Measurements from ENCODE around the gene ANGEL2. TPM values are rescaled to one million over a fixed set of nuclear protein-coding genes. Genes with fewer than 3 reads are reported as not detected.
"Not testable (repeated sequence)": the region's sequence is repeated elsewhere in the genome, so short reads cannot be mapped to it uniquely, and the experiment has no call there.

The ANGEL2 gene
- total RNA-seq, 2 experiments from 2014 or later: 39.5 to 42.9 TPM

DNA sequence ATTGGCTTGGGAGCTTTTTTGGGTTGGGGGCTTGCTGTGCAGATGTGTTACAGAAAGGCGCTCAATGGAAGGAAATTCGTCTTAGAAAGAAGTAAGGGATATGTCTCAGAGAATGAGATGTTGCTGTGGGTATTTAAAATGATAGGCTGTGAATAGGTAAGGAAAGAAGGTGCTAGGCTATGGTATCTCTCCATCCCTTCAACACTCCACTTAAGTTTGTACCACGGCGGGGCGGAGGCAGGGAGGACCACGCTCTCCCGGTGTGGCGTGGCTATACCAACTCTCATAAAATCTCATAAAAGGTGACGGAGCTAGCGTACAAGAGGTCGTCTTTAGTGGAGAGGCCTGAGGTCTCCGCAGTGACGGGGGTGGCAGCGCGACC is 35.1 kb upstream of the ANGEL2 start:
- peaks cover 13% of the 10 kb centered on the region for H3K27me3 Mint-ChIP-seq (ENCODE audit: low read depth)
- intact Hi-C loops (cut with micrococcal nuclease): loop anchor here (1.0 kb wide), 4 partner anchors 20 to 259 kb away; partner anchors contain the start of genes ANGEL2, FLVCR1, NSL1 and TATDN3
- CTCF ChIA-PET: interaction anchor here (0.6 to 1.1 kb wide), 2 partner anchors 20 to 1015 kb away, joined by 3 read pairs; partner anchors contain the start of genes DTL and INTS7
- peaks cover 30% of the 10 kb centered on the region for H3K4me1 Mint-ChIP-seq (ENCODE audit: low read depth)
- peaks cover 6% of the 10 kb centered on the region for H3K36me3 Mint-ChIP-seq (ENCODE audit: low read depth)
- peaks cover 4% of the 10 kb centered on the region for H3K9me3 Mint-ChIP-seq
- peak overlapping the region; percentile 97 for H3K4me3 Mint-ChIP-seq
- no peak for DNase-seq
- peak overlapping the region; percentile 81 for H3K27ac Mint-ChIP-seq

- Mint-ChIP-seq H3K4me3 (no peak overlapping the region), H3K27ac (no peak overlapping the region), H3K9me3 (peaks cover 4% of the 10 kb centered on the region), H3K36me3 (ENCODE audit: low read depth) (peaks cover 6% of the 10 kb centered on the region), H3K4me1 (ENCODE audit: low read depth) (peaks cover 25% of the 10 kb centered on the region), H3K27me3 (ENCODE audit: low read depth) (peaks cover 13% of the 10 kb centered on the region)
- intact Hi-C loops (cut with micrococcal nuclease): no loop called here
- CTCF ChIA-PET: no interaction called here
- no peak for DNase-seq
Observed at GRCh38 chr1:213049232-213049631, 33.6 kb upstream of the ANGEL2 start.

- H3K4me3 Mint-ChIP-seq; H3K36me3 Mint-ChIP-seq (ENCODE audit: low read depth); H3K9me3 Mint-ChIP-seq; H3K27ac Mint-ChIP-seq; intact Hi-C loops (cut with micrococcal nuclease); DNase-seq: not testable (repeated sequence)
- peaks cover 13% of the 10 kb centered on the region for H3K27me3 Mint-ChIP-seq (ENCODE audit: low read depth)
- CTCF ChIA-PET: interaction anchor here (0.7 kb wide), 1 partner anchor 19 kb away, joined by 3 read pairs; no protein-coding TSS in a partner anchor
- peaks cover 11% of the 10 kb centered on the region for H3K4me1 Mint-ChIP-seq (ENCODE audit: low read depth)
Observed at GRCh38 chr1:213045321-213046226, 29.9 kb upstream of the ANGEL2 start.

GRCh38 chr1:213041443-213041842 is 25.8 kb upstream of the ANGEL2 start:
- H3K9me3 Mint-ChIP-seq: no peaks in the 10 kb centered on the region
- H3K4me1 Mint-ChIP-seq (ENCODE audit: low read depth): peaks cover 3% of the 10 kb centered on the region
- no peaks in the 10 kb centered on the region for H3K36me3 Mint-ChIP-seq (ENCODE audit: low read depth)
- CTCF ChIA-PET: no interaction called here
- peaks cover 7% of the 10 kb centered on the region for H3K27me3 Mint-ChIP-seq (ENCODE audit: low read depth)
- no peak for DNase-seq
- H3K27ac Mint-ChIP-seq: no peak overlapping the region
- intact Hi-C loops (cut with micrococcal nuclease): no loop called here
- H3K4me3 Mint-ChIP-seq: no peak overlapping the region

DNA sequence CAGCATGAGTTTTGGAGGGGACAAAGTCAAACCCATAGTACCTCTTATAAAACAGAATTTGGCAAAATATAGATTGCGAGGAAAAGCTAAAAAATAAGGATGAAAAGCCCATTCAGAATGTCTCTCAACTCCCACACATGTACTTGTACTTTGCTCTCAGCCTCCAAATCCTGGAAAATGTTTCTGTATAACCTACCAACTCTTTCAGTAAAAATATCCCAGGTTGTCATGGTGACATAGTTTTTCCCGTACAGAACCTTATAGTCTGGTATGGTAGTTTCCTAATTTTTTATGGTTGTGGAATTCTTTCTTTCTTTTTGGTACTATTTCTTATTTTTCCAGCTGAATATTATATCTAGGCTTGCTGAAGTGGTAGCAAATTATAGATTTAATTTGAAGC is 19.9 kb upstream of the ANGEL2 start:
- no peak for DNase-seq
- CTCF ChIA-PET: no interaction called here
- Mint-ChIP-seq H3K4me3 (no peak overlapping the region), H3K36me3 (ENCODE audit: low read depth) (no peaks in the 10 kb centered on the region), H3K27ac (no peak overlapping the region), H3K9me3 (peaks cover 4% of the 10 kb centered on the region), H3K4me1 (ENCODE audit: low read depth) (no peaks in the 10 kb centered on the region), H3K27me3 (ENCODE audit: low read depth) (peaks cover 28% of the 10 kb centered on the region)
- intact Hi-C loops (cut with micrococcal nuclease): no loop called here

GRCh38 chr1:213034713-213035112 is 19.0 kb upstream of the ANGEL2 start:
- CTCF ChIA-PET: no interaction called here
- peaks cover 4% of the 10 kb centered on the region for H3K9me3 Mint-ChIP-seq
- DNase-seq: no peak
- H3K4me3 Mint-ChIP-seq: no peak overlapping the region
- H3K4me1 Mint-ChIP-seq (ENCODE audit: low read depth): no peaks in the 10 kb centered on the region
- no peaks in the 10 kb centered on the region for H3K36me3 Mint-ChIP-seq (ENCODE audit: low read depth)
- H3K27me3 Mint-ChIP-seq (ENCODE audit: low read depth): peaks cover 33% of the 10 kb centered on the region
- intact Hi-C loops (cut with micrococcal nuclease): no loop called here
- H3K27ac Mint-ChIP-seq: no peak overlapping the region

DNA sequence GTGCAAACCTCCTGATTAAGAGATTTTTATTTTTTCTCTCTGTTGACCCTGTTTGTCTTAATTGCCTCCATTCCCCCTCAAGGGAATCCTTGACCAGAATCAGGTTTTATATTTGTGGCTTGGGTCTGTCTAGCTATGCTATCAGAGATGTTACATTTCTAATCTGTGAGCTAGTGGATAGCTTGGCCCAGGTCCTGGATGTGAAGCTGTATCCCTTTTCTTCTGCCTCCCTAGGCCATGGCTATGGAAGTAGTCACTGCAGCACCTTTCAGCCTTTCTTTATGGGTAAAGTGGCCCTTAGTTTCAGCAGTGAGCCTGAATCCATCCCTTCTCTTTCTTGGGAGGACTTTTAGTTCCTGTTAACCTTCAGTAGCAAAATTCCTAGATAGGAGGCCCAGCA is 17.0 kb upstream of the ANGEL2 start:
- no peaks in the 10 kb centered on the region for H3K36me3 Mint-ChIP-seq (ENCODE audit: low read depth)
- peaks cover 4% of the 10 kb centered on the region for H3K9me3 Mint-ChIP-seq
- no peak for DNase-seq
- no peak overlapping the region for H3K27ac Mint-ChIP-seq
- intact Hi-C loops (cut with micrococcal nuclease): no loop called here
- H3K4me1 Mint-ChIP-seq (ENCODE audit: low read depth): no peaks in the 10 kb centered on the region
- no peak overlapping the region for H3K4me3 Mint-ChIP-seq
- H3K27me3 Mint-ChIP-seq (ENCODE audit: low read depth): peaks cover 33% of the 10 kb centered on the region
- CTCF ChIA-PET: interaction anchor here (0.8 kb wide), 1 partner anchor 555 kb away, joined by 4 read pairs; no protein-coding TSS in a partner anchor

DNA sequence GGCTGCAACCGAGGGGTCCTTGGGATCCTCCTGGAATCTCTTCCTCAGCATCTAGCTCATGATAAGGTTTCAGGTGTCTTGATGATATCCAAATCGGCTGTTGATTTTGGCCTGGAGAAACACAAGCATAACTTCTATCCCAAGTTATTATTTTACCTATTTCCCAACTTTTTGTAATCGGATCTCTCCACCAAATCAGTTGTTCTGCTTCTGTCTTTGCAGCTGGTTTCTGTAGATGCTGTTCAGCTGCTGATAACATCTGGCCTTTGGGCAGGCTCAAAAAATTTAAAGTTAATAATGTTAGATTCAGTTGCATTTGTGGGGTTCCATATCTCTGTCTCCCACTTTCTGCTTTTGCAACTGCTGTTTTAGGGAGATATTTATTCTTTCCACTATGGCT is 11.4 kb upstream of the ANGEL2 start:
- CTCF ChIA-PET: interaction anchor here (1.0 kb wide), 1 partner anchor 19 kb away, joined by 3 read pairs; no protein-coding TSS in a partner anchor
- H3K9me3 Mint-ChIP-seq; DNase-seq; H3K27ac Mint-ChIP-seq; intact Hi-C loops (cut with micrococcal nuclease); H3K4me1 Mint-ChIP-seq (ENCODE audit: low read depth); H3K36me3 Mint-ChIP-seq (ENCODE audit: low read depth); H3K4me3 Mint-ChIP-seq: not testable (repeated sequence)
- peaks cover 13% of the 10 kb centered on the region for H3K27me3 Mint-ChIP-seq (ENCODE audit: low read depth)

DNA sequence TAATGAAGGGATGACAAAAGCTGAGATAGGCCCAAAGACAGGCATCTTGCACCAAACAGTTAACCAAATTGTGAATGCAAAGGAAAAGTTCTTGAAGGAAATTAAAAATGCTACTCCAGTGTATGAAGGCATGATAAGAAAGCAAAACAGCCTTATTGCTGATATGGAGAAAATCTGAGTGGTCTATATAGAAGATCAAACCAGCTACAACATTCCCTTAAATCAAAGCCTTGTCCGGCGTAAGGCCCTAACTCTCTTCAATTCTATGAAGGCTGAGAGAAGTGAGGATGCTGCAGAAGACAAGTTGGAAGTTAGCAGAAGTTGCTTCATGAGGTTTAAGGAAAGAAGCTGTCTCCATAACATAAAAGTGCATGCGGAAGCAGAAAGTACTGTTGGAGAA is 4.3 kb upstream of the ANGEL2 start:
- intact Hi-C loops (cut with micrococcal nuclease): no loop called here
- no peak for DNase-seq
- H3K9me3 Mint-ChIP-seq: no peaks in the 10 kb centered on the region
- H3K27ac Mint-ChIP-seq: no peak overlapping the region
- no peaks in the 10 kb centered on the region for H3K4me1 Mint-ChIP-seq (ENCODE audit: low read depth)
- CTCF ChIA-PET: interaction anchor here (1.1 kb wide), 1 partner anchor 50 kb away, joined by 3 read pairs; no protein-coding TSS in a partner anchor
- H3K27me3 Mint-ChIP-seq (ENCODE audit: low read depth): no peaks in the 10 kb centered on the region
- no peak overlapping the region for H3K4me3 Mint-ChIP-seq
- H3K36me3 Mint-ChIP-seq (ENCODE audit: low read depth): no peaks in the 10 kb centered on the region

GRCh38 chr1:213019450-213019849 is 3.8 kb upstream of the ANGEL2 start:
- Mint-ChIP-seq H3K4me1 (ENCODE audit: low read depth) (no peaks in the 10 kb centered on the region), H3K27ac (no peak overlapping the region), H3K4me3 (no peak overlapping the region), H3K36me3 (ENCODE audit: low read depth) (no peaks in the 10 kb centered on the region), H3K27me3 (ENCODE audit: low read depth) (no peaks in the 10 kb centered on the region), H3K9me3 (no peaks in the 10 kb centered on the region)
- intact Hi-C loops (cut with micrococcal nuclease): loop anchor here (5.0 kb wide), 1 partner anchor 982 kb away; the partner anchor contains the start of genes DTL and INTS7
- CTCF ChIA-PET: interaction anchor here (1.1 kb wide), 1 partner anchor 51 kb away, joined by 3 read pairs; no protein-coding TSS in a partner anchor
- no peak for DNase-seq

- CTCF ChIA-PET: no interaction called here
- DNase-seq: no peak
- peaks cover 14% of the 10 kb centered on the region for H3K4me1 Mint-ChIP-seq (ENCODE audit: low read depth)
- no peaks in the 10 kb centered on the region for H3K9me3 Mint-ChIP-seq
- intact Hi-C loops (cut with micrococcal nuclease): loop anchor here (5.0 kb wide), 1 partner anchor 980 kb away; the partner anchor contains the start of genes DTL and INTS7
- no peak overlapping the region for H3K4me3 Mint-ChIP-seq
- peak overlapping the region; percentile 8 for H3K27ac Mint-ChIP-seq
- no peaks in the 10 kb centered on the region for H3K36me3 Mint-ChIP-seq (ENCODE audit: low read depth)
- no peaks in the 10 kb centered on the region for H3K27me3 Mint-ChIP-seq (ENCODE audit: low read depth)
Observed at GRCh38 chr1:213017447-213018273, 2.0 kb upstream of the ANGEL2 start.

DNA sequence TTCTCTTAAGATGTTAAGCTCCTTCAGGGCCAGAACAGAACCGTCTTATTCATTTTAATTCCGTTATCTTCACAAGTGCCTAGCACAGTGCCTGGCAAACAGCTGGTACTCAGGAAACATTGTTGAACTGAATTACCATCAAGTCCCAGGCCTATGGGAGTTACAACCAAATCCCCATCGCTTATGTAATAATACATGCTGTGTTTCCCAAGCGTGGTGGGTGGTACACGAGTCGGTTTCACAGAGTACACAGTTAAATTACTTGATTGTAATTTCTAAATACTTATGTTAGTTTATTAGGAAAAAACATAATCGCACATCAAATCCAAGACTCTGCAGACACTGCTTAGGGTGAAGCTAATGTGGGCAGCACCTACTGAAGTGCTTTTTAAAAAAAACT is 1.0 kb downstream of the ANGEL2 start:
- Mint-ChIP-seq H3K4me3 (peak overlapping the region; percentile 100), H3K36me3 (ENCODE audit: low read depth) (peaks cover 8% of the 10 kb centered on the region), H3K4me1 (ENCODE audit: low read depth) (peaks cover 27% of the 10 kb centered on the region), H3K9me3 (no peaks in the 10 kb centered on the region), H3K27ac (peak overlapping the region; percentile 99), H3K27me3 (ENCODE audit: low read depth) (no peaks in the 10 kb centered on the region)
- peak; percentile 13 for DNase-seq
- CTCF ChIA-PET: interaction anchor here (0.6 to 0.8 kb wide), 2 partner anchors 157 to 199 kb away, joined by 3 read pairs; no protein-coding TSS in a partner anchor
- intact Hi-C loops (cut with micrococcal nuclease): loop anchor here (1.0 to 5.0 kb wide), 7 partner anchors 11 to 1435 kb away; partner anchors contain the start of genes DTL, FLVCR1, INTS7 and NSL1
